ENCODE measurements around the gene JAM3. TPM values are rescaled to one million over a fixed set of nuclear protein-coding genes. Genes with fewer than 3 reads are reported as not detected.

JAM3 gene
- total RNA-seq, result 10 to 100 TPM in 1 of 2 donors, 1 to 10 TPM in 1; 5.1 to 10.7 TPM
- long read RNA-seq, transcript JAM3-201 (9 exons, 3,912 nt), result major isoform, 10 of 12 reads
- long read RNA-seq, partial matches to known transcripts, result 1 of 12 reads
- long read RNA-seq, other reads (novel, unspliced or antisense), result 1 of 12 reads

DNA sequence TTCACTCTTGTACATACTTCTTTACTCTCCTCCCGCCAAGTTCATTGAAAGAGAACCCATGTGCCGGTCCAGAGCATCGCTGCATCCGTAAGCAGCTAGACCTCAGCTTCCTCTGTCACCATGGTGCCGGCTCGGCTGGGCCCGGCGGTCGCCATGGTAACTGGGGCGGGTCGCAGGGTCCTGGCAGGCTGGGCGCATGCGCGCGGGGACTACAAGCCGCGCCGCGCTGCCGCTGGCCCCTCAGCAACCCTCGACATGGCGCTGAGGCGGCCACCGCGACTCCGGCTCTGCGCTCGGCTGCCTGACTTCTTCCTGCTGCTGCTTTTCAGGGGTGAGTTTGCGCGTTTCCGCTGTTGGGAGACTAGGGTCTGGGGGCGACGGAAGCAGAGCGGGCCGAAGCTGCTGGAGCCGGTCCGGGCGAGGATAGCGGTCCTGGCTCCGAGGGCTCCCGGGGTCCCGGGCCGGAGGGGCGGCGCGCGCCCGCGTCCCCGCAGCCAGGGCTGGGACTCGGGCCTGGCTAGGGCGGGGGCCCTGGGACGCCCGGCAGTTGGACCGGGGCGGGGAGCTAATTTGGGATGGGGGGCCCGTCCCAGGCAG lies at the start of gene JAM3:
JAM3 (plus strand) TSS at position 244 of the 597 bp plus-strand sequence; CDS start at position 256, 12 bp downstream.
- intact Hi-C loops (cut with DNase I, micrococcal nuclease), result no loop called here
- ATAC-seq (peak; percentile 61), DNase-seq (peak; percentile 76 to 84)

DNA sequence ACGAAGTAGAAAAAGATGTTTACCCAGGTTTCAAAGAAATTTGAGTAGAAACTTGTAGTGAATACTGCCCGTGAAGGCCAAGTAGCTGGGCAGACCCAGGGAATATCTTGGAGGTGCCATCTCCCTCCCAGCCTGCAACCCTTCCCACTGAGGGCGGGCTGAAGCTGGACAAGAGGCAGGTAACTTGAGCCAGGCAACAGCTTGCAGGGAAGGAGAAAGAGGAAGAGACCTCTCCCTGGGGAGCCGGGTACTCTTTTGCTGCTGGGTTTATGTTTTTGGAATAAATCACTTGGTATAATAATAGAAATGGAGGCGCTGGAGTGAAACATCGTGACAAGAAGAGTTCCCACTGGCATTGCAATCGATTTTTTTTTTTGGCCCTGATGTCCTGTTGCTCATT lies 49.4 kb upstream of the JAM3 start:
- intact Hi-C loops (cut with DNase I, micrococcal nuclease), result no loop called here
- ATAC-seq, result no peak
- DNase-seq, result no peak

DNA sequence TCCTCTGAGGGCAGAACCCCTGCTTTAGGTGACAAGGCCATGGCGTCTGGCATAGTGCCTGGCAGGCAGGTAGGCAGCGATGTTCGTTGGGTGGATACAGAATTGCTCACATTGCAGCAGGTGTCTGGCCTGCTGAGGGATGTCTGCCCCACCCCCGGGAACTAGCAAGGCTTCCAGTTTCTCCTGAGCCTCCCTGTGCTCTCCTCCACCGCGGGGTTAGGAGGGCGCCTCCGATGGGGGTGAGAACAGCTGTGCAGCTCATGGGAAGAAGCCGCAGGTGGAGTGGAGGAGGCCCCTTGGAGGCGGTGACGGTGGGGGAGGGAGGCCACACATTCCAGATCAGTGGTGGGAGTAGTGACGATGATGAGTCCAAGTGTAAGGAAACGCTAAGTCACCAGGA lies 48.3 kb upstream of the JAM3 start:
- no peak for ATAC-seq
- intact Hi-C loops (cut with DNase I, micrococcal nuclease), result no loop called here

DNA sequence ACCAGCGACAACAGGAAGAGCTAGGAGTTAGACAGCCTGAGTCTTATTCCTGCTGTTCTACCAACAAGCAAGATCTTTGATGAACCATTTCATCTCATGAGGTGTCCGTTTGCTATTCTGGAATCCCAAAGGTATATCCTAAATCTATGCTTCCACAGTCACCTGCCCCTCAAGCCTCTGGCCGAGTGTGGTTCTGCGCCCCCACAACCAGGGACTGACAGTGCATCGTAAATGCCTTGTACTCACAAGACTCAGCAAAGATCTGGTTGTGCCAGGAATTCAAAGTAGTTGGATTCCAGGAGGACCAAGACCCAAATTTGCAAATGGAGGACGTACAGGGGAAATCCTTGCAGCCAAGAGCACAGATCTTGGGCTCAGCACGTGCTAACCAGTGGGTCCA lies 47.5 kb upstream of the JAM3 start:
- intact Hi-C loops (cut with DNase I, micrococcal nuclease), result no loop called here
- DNase-seq (no peak), ATAC-seq (no peak)

More for the DNA sequence above, 48.3 kb upstream of the JAM3 start:
- DNase-seq, result no peak

DNA sequence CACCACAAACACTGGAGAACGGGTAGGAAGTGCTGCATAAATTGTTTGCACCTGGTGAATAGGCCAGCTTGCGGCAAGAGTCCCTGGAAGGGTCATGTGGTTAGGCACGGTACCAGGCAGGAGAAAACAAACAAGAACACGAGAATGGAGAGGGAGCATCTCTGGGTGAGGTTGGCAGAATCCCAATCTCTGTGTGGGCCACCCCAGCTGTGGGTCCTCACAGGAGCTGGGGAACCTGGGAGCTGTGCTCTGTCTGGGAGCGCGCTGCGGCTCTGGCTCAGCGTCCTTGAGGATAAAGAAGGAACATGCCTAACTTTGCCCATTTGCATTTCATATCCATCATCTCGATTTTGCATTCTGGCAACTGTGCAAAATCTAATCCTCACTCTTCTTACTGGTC lies 46.1 kb upstream of the JAM3 start:
- intact Hi-C loops (cut with DNase I, micrococcal nuclease), result no loop called here
- DNase-seq (no peak), ATAC-seq (no peak)

DNA sequence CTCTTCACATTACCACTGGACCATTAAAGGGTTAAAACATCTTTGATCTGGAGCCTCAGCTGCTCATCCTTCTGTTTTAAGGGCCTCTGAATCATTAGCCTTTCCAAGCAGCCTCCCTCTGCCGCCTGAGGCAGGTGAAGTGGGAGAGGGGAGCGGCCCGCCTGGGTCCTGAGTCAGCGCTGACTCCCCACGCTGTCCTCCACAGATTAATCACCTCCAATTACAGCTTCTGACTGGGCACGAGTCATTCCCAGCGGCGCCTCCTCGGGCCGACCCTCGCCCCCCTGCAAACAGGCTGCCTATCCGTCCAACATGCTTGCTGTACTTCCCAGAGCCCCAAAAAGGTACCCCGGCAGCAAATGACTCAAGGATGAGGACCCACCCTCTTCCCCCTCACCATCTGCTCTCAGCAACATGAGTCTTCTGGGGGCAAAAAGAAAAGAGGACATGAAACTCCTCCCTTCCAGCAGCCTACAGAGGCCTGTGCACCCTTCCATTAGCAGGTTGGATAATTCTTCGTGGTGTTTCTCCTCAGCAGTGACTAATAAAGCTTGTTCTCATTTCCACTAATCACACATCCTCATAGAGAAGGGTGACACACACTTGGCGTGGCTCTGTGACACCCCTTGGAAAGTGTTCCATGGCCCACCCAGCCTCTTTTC lies 44.3 kb upstream of the JAM3 start:
- intact Hi-C loops (cut with DNase I, micrococcal nuclease), result no loop called here
- ATAC-seq (no peak), DNase-seq (no peak)

DNA sequence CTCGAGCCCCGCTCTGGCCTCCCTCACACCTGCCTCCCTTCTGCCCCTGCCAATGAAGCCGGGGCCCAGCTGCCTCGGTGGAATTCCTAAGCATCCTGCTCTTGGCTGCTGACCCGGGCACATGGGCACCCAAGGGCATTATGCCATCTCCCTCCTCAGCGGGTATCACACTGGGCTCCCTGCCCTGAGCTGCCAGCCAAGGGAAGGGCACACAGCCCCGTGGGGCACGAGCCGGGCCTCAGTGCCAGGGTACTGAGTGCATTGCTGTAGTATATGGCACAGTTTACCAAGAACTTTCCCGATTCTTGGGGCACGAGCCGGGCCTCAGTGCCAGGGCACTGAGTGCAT lies 43.8 kb upstream of the JAM3 start:
- DNase-seq (no peak), ATAC-seq (no peak)

DNA sequence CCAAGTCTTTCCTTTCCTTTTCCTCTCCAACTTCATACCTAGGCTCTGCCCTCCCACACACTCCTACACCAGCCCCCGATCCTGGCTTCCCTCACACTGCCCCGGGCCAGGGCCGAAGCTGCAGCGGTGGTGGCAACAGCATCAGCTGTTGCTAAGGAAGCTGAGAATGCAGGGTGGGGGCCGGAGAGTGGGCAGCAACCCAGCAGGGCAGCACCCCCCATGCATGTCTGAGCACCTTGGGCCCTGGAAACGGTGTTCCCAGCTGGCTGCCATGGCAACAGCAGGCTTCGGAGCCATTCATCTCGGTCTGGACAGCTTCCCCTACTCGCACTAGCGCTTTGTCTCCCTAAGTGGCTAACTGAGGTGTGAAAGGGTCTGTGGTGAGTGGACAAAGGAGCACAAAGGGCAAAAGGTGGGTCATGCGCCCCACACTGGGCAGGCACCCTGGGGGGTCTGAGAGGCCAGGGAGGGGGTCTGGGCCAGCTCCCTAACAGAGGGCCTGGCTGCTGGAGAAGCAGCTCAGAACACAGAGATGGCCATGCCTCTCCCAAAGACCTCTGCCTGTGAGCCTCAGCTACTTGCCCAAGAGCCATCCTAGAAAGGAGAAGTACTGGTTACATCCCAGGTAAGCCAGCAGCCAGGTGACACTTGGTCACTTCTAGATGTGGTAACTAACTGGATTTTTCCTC lies 42.1 kb upstream of the JAM3 start:
- ATAC-seq (no peak), DNase-seq (no peak)
- intact Hi-C loops (cut with DNase I, micrococcal nuclease), result no loop called here

More for the DNA sequence above, 43.8 kb upstream of the JAM3 start:
- intact Hi-C loops (cut with DNase I, micrococcal nuclease), result no loop called here

DNA sequence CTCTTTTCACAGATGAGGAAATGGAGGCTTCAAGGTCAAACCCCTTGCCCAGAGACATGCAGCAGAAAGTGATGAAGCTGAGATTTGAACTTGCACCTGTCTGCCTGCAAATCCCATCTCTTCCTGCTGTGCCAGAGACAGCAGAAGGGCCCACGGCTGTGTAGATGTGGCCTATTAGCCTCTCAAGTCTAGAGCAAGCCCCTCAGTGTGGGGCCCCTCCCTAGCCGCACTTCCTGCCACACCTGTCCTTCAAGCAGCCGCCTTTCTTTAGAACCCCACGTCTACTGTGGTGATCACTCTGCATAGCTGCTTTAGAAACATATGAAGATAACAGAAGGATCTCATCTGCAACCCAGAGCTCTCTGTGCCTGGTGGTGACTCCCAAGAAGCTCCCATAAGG lies 41.2 kb upstream of the JAM3 start:
- intact Hi-C loops (cut with DNase I, micrococcal nuclease), result no loop called here
- DNase-seq (no peak), ATAC-seq (no peak)

DNA sequence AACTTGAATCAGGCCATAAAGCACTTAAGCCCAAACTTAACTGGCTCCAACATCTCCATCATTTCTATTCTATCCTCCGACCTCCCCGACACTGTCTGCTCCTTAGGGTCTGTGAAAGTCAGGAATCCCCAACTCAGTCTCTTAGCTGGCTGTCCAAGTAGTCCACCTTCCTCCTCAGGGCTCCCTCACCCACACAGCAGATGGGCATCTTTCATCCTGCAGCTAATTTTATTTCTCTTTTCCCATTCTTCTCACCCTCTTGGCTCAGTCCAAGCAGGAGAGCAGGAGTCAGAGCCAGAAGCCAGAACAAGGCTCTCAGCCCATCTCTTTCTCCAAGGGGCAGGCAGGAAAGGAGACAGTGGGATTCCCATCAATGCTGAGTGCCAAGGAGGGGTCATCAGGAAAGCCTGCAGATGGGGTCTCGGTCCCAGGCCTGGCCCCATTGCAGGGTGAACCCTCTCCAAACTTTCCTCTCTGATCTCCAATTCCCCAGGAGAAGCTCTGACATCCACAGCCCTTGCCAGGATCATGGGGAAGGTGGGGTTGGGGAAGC lies 40.4 kb upstream of the JAM3 start:
- ATAC-seq (no peak), DNase-seq (no peak)
- intact Hi-C loops (cut with DNase I, micrococcal nuclease), result no loop called here

DNA sequence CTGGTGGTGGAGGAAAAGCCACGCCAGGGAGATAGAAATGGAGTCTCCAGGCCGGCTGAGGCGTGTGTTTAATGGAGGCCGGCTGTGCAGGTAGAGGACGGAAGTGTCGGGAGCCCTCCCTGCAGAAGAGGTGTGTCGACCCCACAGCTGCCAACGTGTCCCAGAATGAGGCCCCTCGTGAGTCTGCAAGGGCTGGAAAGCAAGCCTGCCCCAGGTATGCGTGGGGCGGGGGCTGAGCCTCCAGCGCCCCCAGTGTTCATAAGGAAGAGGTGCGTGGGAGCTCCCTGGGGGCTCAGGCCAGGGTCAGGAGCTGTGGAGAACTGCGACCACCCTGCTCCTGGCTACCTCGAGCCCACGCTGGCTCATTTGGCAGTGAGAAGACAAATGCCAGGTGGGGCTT lies 38.0 kb upstream of the JAM3 start:
- ATAC-seq (no peak), DNase-seq (no peak)
- intact Hi-C loops (cut with DNase I, micrococcal nuclease), result loop anchor here in 1 of 2 donors (5.0 kb wide), 1 partner anchor 84 kb away; no protein-coding TSS in a partner anchor

DNA sequence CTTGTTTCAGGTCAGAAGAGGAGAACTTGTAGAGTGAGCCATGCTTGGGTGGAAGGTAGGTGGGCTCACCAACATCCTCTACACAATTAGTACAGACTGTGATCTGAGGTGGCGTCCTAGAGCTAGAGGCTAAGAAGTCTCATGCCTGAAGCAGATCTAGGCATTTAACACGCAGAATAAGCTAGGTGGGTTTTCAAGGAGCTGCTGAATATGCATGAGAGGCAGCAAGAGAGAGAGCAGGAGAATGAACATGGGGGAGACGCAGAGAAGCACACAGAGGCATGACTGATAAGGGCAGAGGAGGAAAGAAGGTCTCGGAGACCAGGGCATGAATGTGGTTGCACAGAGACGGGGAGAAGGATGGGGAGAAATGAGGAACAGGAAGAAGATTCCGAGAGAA lies 36.8 kb upstream of the JAM3 start:
- ATAC-seq, result no peak
- intact Hi-C loops (cut with DNase I, micrococcal nuclease), result loop anchor here in 1 of 2 donors (5.0 kb wide), 1 partner anchor 85 kb away; no protein-coding TSS in a partner anchor

DNA sequence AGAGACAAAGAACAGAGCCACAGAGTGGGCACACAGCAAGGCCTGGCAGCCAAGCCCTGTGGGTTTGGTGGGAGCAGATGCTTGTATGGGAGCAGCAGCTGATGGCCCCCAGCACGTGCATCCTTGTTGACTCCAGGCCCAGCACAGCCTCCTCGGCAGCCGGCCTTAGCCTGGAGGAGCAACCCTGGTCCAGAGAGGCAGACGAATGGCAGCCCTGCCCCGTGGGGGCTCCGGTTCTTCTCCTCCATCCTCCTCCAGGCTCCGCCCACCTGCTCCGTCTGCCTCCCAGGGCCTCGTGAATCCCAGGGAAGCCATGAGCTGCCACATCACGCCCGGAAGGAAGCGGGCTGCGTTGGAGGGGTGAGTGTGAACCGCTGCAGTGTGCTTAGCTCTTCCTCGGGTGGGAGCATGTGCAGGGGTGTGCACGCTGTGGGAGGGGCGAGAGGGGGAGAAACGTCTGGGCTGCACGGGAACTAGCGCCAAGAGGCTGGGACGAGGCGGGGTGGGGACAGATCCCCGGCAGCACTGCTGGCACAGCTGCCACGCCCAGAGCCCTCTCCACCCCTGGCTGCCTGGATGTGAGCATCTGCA lies 36.3 kb upstream of the JAM3 start:
- DNase-seq (peak in 1 of 2 donors; percentile 38), ATAC-seq (peak; percentile 15)
- intact Hi-C loops (cut with DNase I, micrococcal nuclease), result loop anchor here in 1 of 2 donors (5.0 kb wide), 1 partner anchor 85 kb away; no protein-coding TSS in a partner anchor

More for the DNA sequence above, 36.8 kb upstream of the JAM3 start:
- DNase-seq, result no peak

DNA sequence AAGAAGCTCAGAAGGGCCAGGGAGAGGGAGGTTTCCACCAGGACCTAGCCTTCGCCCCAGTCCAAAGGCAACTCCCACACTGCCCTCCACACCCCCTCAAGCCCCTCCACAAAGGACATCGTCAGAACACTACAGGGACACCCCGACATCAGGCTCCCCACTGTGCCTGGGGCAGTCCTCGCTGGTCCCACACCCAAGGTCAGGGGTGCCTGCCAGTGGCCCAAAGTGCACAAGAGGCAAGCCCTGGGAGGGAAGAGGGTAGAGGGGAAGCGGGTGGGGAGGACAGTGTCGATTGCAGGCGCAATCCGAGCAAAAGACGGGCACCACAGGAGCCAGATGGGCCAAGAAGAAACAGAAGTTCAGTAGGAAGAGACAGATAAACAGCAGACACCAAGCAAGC lies 35.6 kb upstream of the JAM3 start:
- no peak for DNase-seq
- no peak for ATAC-seq
- intact Hi-C loops (cut with DNase I, micrococcal nuclease), result loop anchor here in 1 of 2 donors (5.0 kb wide), 1 partner anchor 86 kb away; no protein-coding TSS in a partner anchor

DNA sequence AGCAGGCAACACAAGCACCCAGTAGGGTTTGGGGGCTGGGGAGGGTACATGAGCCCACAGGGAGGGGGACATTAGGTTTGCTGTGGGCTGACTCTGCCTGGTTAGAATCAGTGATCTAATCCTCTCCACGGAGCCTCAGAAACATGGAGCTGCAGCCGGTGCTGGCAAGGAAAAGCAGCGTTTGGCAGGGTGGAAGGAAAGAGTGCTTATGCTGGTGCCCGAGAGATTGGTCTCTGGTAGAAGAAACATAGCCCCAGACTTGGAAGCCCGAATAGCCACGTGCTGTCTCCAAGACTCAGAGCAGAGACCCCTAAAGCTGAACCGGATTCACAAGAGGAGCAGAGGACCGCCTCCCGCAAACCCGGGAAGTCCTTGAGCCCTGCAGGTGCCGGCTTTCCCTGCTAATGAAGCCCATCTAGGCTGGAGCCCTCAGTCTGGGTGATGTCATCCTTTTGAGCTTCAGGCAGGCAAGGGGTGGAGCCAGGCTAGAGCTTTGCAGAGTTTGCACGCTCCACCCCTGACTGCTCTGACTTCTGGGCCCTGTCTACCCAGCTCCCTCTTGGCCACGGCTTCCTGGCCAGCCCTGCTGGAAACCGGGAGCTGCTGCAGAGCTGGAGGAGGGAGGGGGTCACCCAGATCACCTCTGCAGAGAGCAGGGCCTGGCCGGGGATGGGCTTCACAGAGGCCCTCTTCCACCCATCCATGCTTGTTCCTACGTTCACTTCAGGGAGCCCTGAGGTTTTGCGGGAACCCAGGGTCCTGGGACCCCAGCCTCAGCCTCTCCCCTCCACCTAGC lies 35.0 kb upstream of the JAM3 start:
- intact Hi-C loops (cut with DNase I, micrococcal nuclease), result loop anchor here in 1 of 2 donors (5.0 kb wide), 1 partner anchor 87 kb away; no protein-coding TSS in a partner anchor
- ATAC-seq (peak; percentile 76), DNase-seq (peak; percentile 72 to 83)

DNA sequence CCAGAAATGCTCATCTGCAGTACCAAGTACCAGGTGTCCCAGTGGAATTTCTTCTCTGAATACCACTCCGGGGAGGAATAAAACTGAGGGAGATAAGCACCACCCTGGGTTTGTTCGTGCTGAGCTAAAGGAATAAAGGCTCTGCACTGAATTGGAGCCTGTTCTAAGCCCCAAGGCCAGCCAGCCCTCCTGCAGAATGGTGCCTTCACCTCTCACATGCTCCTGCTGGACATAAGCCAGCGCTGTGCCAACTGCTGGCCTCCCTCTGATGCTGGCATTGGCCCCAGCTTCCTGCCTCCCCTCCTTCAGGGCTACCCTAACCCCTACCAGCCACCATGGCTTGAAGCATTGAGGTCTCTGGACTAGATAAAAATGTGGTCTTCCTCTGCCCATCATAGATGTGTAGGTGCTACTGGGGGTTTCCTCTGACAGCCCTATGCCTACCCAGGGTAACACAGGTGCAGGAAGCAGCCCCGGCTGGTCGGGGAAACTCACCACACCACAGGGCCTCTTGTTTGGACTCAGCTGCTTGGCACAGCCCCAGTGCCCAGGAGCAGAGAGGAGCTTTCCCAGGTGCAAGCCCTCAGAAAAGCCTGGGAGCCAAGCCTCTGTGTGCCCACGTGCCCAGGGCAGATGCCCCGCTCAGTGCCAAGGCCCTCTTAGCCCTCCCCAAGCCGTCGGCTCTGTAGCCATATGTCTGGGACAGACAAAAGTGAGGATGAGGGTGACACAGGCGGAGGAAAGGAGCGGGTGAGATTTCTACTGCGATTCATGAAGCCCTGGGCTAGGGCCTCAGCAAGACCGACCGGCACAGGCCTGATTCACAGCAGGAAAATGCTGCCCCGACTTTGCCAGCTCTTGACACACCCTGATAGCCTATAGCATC lies 34.1 kb upstream of the JAM3 start:
- intact Hi-C loops (cut with DNase I, micrococcal nuclease), result loop anchor here in 1 of 2 donors (5.0 kb wide), 1 partner anchor 87 kb away; no protein-coding TSS in a partner anchor
- ATAC-seq (no peak), DNase-seq (no peak)

DNA sequence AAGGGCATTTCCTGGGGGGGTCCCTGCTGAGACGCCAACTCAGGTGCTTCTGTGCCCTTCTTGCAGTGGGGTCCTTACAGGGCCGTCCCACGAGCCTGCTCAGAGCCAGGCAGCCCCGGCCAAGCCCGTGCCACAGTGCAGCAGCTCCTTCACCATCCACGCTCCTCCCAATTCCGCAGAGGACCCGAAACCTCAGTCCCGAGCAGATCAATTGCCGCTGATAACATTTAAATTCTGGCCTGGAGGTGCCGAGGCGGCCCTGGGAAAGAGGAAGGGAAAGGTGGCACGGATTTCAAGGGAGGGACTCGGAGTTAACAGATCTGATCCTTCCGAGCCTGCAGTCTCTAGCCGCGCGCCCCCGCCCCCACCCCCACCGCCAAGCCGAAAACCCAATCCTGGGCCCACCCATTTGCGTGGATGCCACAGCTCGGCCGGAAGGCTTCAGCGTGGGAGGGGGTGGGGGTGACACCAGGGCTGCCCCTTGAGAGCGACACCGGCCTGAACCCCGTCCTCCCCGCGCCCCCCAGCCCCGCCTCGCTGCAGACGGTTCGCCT lies 32.3 kb upstream of the JAM3 start:
- intact Hi-C loops (cut with DNase I, micrococcal nuclease), result no loop called here
- DNase-seq (no peak), ATAC-seq (no peak)
